ENCODE data around the gene PLB1.

DNA sequence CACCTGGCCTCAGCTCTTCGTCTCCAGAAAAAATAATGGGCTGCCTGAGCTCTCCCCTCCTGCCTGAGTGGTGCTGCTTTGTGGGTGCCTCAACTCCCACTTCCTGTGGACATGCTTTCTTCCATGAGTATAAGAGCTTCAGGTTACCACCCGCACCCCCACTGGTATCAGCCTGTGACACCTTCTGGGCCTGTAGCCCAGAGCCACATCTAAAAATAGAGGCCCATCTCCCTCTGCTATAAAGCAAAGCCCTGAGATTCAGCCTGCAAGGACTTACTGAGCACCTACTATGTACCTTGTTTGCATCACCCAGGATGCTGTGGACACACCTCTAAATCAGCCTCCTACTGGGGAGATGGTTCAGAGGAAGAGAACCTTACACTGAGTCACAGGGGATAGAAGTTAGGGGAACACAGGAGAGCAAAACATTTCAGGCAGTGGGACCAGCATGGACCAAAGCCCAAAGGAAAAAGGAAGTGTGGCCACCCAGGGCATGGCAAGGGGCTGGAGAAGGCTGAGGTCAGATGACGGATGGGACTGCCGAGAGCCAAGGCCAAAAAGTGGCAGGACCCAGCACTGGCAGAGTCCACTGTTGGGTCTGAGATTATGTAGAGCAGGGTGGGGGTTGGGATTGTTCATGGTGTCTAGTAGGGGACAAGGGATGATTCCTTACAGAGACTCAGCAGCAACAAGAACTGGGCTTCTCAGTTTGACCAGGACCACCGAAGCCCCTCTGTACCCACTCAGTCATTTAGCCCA, 132.0 kb downstream of the PLB1 start:
- TF ChIP-seq, protein P1, sequence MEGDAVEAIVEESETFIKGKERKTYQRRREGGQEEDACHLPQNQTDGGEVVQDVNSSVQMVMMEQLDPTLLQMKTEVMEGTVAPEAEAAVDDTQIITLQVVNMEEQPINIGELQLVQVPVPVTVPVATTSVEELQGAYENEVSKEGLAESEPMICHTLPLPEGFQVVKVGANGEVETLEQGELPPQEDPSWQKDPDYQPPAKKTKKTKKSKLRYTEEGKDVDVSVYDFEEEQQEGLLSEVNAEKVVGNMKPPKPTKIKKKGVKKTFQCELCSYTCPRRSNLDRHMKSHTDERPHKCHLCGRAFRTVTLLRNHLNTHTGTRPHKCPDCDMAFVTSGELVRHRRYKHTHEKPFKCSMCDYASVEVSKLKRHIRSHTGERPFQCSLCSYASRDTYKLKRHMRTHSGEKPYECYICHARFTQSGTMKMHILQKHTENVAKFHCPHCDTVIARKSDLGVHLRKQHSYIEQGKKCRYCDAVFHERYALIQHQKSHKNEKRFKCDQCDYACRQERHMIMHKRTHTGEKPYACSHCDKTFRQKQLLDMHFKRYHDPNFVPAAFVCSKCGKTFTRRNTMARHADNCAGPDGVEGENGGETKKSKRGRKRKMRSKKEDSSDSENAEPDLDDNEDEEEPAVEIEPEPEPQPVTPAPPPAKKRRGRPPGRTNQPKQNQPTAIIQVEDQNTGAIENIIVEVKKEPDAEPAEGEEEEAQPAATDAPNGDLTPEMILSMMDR (IDR thresholded peaks at IDR 0.05) = no peak
- TF ChIP-seq POLR2A (IDR thresholded peaks at IDR 0.05) = no peak
